IMR-90 (cell line): ENCODE results near the gene ALAD. TPM values are rescaled to one million over a fixed set of nuclear protein-coding genes. Genes with fewer than 3 reads are reported as not detected.

Experiments used
- ATAC-seq: fragments of 200-7000 bp; cut with Tn5 transposase; 2 replicates; pipeline ENCODE4 v1.9.1; 2020; ENCODE audit warnings: low read depth, mild to moderate bottlenecking, moderate library complexity
- BruUV-seq: library from RNA; stranded (reverse); fragments of 400-500 nt; replicated peaks from 2 replicates; lab custom pipeline; 2021; lab: Mats Ljungman, UMichigan
- CTCF ChIA-PET: fragments of 300-600 bp; formaldehyde crosslinking; extraction: SDS; loops from one replicate; lab custom pipeline; 2021; ENCODE audit warnings: antibody characterized with exemption; lab: Yijun Ruan, JAX
- POLR2A ChIA-PET: fragments of 300-600 bp; sonication (Branson Sonifier 250); formaldehyde crosslinking; loops from one replicate; lab custom pipeline; 2022; ENCODE audit warnings: antibody characterized with exemption; ENCODE audit not compliant: unreplicated experiment; lab: Charles Lee
- DNase-seq: peaks from one replicate; pipeline ENCODE4 v3.0.0; 2013
- H2AFZ ChIP-seq: replicated peaks from 2 replicates; pipeline ENCODE3; 2013; ENCODE audit warnings: low read length, mild to moderate bottlenecking; ENCODE audit not compliant: poor library complexity
- H2AK5ac ChIP-seq: 2 replicates; pipeline ENCODE4 v1.6.1; 2013; ENCODE audit warnings: low read depth, low read length, inconsistent platforms
- H2AK9ac ChIP-seq: replicated peaks from 2 replicates; pipeline ENCODE3; 2013; ENCODE audit warnings: mild to moderate bottlenecking, low read depth, low read length, moderate library complexity; ENCODE audit not compliant: poor library complexity
- H2BK120ac ChIP-seq: 2 replicates; pipeline ENCODE4 v1.6.1; 2013; ENCODE audit warnings: low read depth, low read length, inconsistent platforms
- H2BK15ac ChIP-seq: 3 replicates; pipeline ENCODE4 v1.6.1; 2013; ENCODE audit warnings: low read depth, low read length, inconsistent platforms
- H2BK20ac ChIP-seq: 2 replicates; pipeline ENCODE4 v1.6.1; 2013; ENCODE audit warnings: low read depth, mild to moderate bottlenecking, inconsistent platforms, low read length, moderate library complexity
- H2BK5ac ChIP-seq: 2 replicates; pipeline ENCODE4 v1.6.1; 2013; ENCODE audit warnings: mild to moderate bottlenecking, low read depth, low read length, inconsistent platforms; ENCODE audit not compliant: poor library complexity, severe bottlenecking
- H3K14ac ChIP-seq: replicated peaks from 2 replicates; pipeline ENCODE4 v1.6.1; 2013; ENCODE audit warnings: low read depth, low read length, inconsistent platforms
- H3K18ac ChIP-seq: 2 replicates; pipeline ENCODE4 v1.6.1; 2013; ENCODE audit warnings: low read depth, low read length, control low read depth
- H3K23ac ChIP-seq: 2 replicates; pipeline ENCODE4 v1.6.1; 2013; ENCODE audit warnings: low read depth, low read length, inconsistent platforms
- H3K27ac ChIP-seq: 2 replicates; pipeline ENCODE4 v1.5.1; 2013; ENCODE audit warnings: mild to moderate bottlenecking, control low read depth, low read length; ENCODE audit not compliant: insufficient read depth
- H3K27me3 ChIP-seq: 2 replicates; pipeline ENCODE4 v1.6.1; 2013; ENCODE audit warnings: low read length; ENCODE audit not compliant: control insufficient read depth, insufficient read depth
- H3K36me3 ChIP-seq: 2 replicates; pipeline ENCODE4 v1.6.1; 2013; ENCODE audit warnings: low read length, mixed read lengths; ENCODE audit not compliant: control insufficient read depth, insufficient read depth
- H3K4ac ChIP-seq: 2 replicates; pipeline ENCODE4 v1.6.1; 2013; ENCODE audit warnings: low read depth, low read length, inconsistent platforms
- H3K4me1 ChIP-seq: 2 replicates; pipeline ENCODE4 v1.6.1; 2013; ENCODE audit warnings: low read length, mixed read lengths; ENCODE audit not compliant: control insufficient read depth, insufficient read depth
- H3K4me2 ChIP-seq: 2 replicates; pipeline ENCODE4 v1.6.1; 2013; ENCODE audit warnings: low read depth, mild to moderate bottlenecking, control low read depth, low read length, moderate library complexity
- H3K4me3 ChIP-seq: 2 replicates; pipeline ENCODE4 v1.5.1; 2013; ENCODE audit warnings: low read depth, mild to moderate bottlenecking, control low read depth, low read length, moderate library complexity; ENCODE audit not compliant: insufficient read depth
- H3K56ac ChIP-seq: 2 replicates; pipeline ENCODE4 v1.6.1; 2013; ENCODE audit warnings: low read length, inconsistent platforms; ENCODE audit not compliant: insufficient read depth; ENCODE audit errors: extremely low read depth
- H3K79me1 ChIP-seq, 2 experiments: 2 replicates each; pipeline ENCODE4 v1.6.1; 2013; ENCODE audit warnings: low read length in 2 of 2, inconsistent platforms in 1 of 2, low read depth in 1 of 2
- H3K9ac ChIP-seq: 2 replicates; pipeline ENCODE4 v1.6.1; 2013; ENCODE audit warnings: low read depth, low read length, control low read depth
- H3K9me1 ChIP-seq: 2 replicates; pipeline ENCODE4 v1.6.1; 2013; ENCODE audit warnings: low read length, inconsistent platforms; ENCODE audit not compliant: insufficient read depth
- H3K9me3 ChIP-seq: 2 replicates; pipeline ENCODE4 v1.6.1; 2013; ENCODE audit warnings: low read length; ENCODE audit not compliant: control insufficient read depth, insufficient read depth
- H4K20me1 ChIP-seq: 2 replicates; pipeline ENCODE4 v1.6.1; 2013; ENCODE audit warnings: low read length, inconsistent platforms; ENCODE audit not compliant: insufficient read depth
- H4K5ac ChIP-seq: 2 replicates; pipeline ENCODE4 v1.6.1; 2013; ENCODE audit warnings: mild to moderate bottlenecking, low read depth, low read length, control low read depth
- H4K8ac ChIP-seq, 2 experiments: 2 replicates each; pipeline ENCODE4 v1.6.1; 2013; ENCODE audit warnings: low read depth in 2 of 2, low read length in 2 of 2, control low read depth in 1 of 2, inconsistent platforms in 1 of 2
- H4K91ac ChIP-seq: 2 replicates; pipeline ENCODE4 v1.6.1; 2013; ENCODE audit warnings: low read depth, low read length, inconsistent platforms; ENCODE audit not compliant: insufficient read depth
- BHLHE40 ChIP-seq: fragments of 150-350 bp; IDR thresholded peaks from 2 replicates; pipeline ENCODE4 v1.6.1; 2016; ENCODE audit warnings: mild to moderate bottlenecking, low read depth, low read length
- FOS ChIP-seq: fragments of 150-350 bp; IDR thresholded peaks from 2 replicates; pipeline ENCODE4 v1.6.1; 2016; ENCODE audit warnings: low read depth, low read length
- MAFK ChIP-seq: IDR thresholded peaks from 2 replicates; pipeline ENCODE4 v1.6.1; 2012; ENCODE audit warnings: low read depth, low read length, improper control_type of control experiment
- MAZ ChIP-seq: IDR thresholded peaks from 2 replicates; pipeline ENCODE4 v1.6.1; 2012; ENCODE audit warnings: low read depth, mild to moderate bottlenecking, low read length, improper control_type of control experiment, moderate library complexity, borderline replicate concordance
- MXI1 ChIP-seq: IDR thresholded peaks from 2 replicates; pipeline ENCODE4 v1.6.1; 2012; ENCODE audit warnings: low read depth, mild to moderate bottlenecking, low read length, moderate library complexity, borderline replicate concordance
- NFE2L2 ChIP-seq: fragments of 150-350 bp; IDR thresholded peaks from 2 replicates; pipeline ENCODE4 v1.6.1; 2016; ENCODE audit warnings: low read depth, mild to moderate bottlenecking, low read length
- POLR2A ChIP-seq: IDR thresholded peaks from 2 replicates; pipeline ENCODE4 v1.6.1; 2012; ENCODE audit warnings: mild to moderate bottlenecking, low read depth, low read length
- RAD21 ChIP-seq: IDR thresholded peaks from 2 replicates; pipeline ENCODE4 v1.6.1; 2012; ENCODE audit warnings: low read length, improper control_type of control experiment
- RCOR1 ChIP-seq: IDR thresholded peaks from 2 replicates; pipeline ENCODE4 v1.6.1; 2012; ENCODE audit warnings: mild to moderate bottlenecking, low read length, improper control_type of control experiment; ENCODE audit not compliant: insufficient replicate concordance
- RFX5 ChIP-seq: IDR thresholded peaks from 2 replicates; pipeline ENCODE4 v1.8.0; 2012; ENCODE audit warnings: low read depth, mild to moderate bottlenecking, low read length, moderate library complexity
- SMC3 ChIP-seq: fragments of 150-350 bp; IDR thresholded peaks from 2 replicates; pipeline ENCODE4 v1.6.1; 2016; ENCODE audit warnings: low read depth, mild to moderate bottlenecking, antibody characterized with exemption, low read length, moderate library complexity
- USF2 ChIP-seq: fragments of 150-350 bp; IDR thresholded peaks from 2 replicates; pipeline ENCODE4 v1.6.1; 2017; ENCODE audit warnings: mild to moderate bottlenecking, antibody characterized with exemption, low read length, low read depth
- WGBS, 2 experiments: methylation state at CpG; one replicate each; pipeline versions ENCODE4 v1.1.5 to v1.1.7; 2013; ENCODE audit warnings: missing lambda C conversion rate in 2 of 2; ENCODE audit not compliant: insufficient read length in 1 of 2; ENCODE audit errors: extremely low coverage in 2 of 2; 5-methylcytosine and 5-hydroxymethylcytosine counted together
- dilution Hi-C: fragments of 300-500 bp; cut with HindIII; formaldehyde crosslinking; loops from one replicate; pipeline ENCODE4 v1.14.3; 2018; ENCODE audit warnings: low sequenced_read_pairs; ENCODE audit not compliant: unreplicated experiment
- in situ Hi-C: fragments of 300-500 bp; cut with MboI; formaldehyde crosslinking; loops from 3 replicates; pipeline ENCODE4 v1.14.3; 2019; ENCODE audit warnings: low sequenced_read_pairs, inconsistent platforms, mixed read lengths
- intact Hi-C: fragments of 100-400 bp; cut with micrococcal nuclease; formaldehyde crosslinking; loops from 2 replicates; pipeline ENCODE4 v1.10.0; 2022
- polyA plus RNA-seq, 3 experiments: library from polyadenylated mRNA; depleted of rRNA; stranded (reverse); fragments of >200 nt; gene quantifications; 2 replicates each; pipeline ENCODE4 v1.2.3, GENCODE V29; 2012; ENCODE audit warnings: low replicate concordance in 1 of 3
- total RNA-seq: library from RNA; depleted of rRNA; stranded (reverse); fragments of >200 nt; gene quantifications from 2 replicates; pipeline ENCODE4 v1.2.3, GENCODE V29; 2012
- TF ChIP-seq, protein P1 (sequence below): fragments of 150-350 bp; IDR thresholded peaks from 2 replicates; pipeline ENCODE4 v1.6.1; 2016; ENCODE audit warnings: low read depth, mild to moderate bottlenecking, low read length, moderate library complexity, borderline replicate concordance
- TF ChIP-seq, protein P2 (sequence below): conservative IDR thresholded peaks from 2 replicates; pipeline ENCODE4 v1.5.1; 2012; ENCODE audit warnings: mild to moderate bottlenecking, low read depth, low read length, improper control_type of control experiment

The ALAD gene
- total and polyA plus RNA-seq, 2 of the 4 experiments (the other 2 are of a cell fraction), result 11.1 to 15.6 TPM

DNA sequence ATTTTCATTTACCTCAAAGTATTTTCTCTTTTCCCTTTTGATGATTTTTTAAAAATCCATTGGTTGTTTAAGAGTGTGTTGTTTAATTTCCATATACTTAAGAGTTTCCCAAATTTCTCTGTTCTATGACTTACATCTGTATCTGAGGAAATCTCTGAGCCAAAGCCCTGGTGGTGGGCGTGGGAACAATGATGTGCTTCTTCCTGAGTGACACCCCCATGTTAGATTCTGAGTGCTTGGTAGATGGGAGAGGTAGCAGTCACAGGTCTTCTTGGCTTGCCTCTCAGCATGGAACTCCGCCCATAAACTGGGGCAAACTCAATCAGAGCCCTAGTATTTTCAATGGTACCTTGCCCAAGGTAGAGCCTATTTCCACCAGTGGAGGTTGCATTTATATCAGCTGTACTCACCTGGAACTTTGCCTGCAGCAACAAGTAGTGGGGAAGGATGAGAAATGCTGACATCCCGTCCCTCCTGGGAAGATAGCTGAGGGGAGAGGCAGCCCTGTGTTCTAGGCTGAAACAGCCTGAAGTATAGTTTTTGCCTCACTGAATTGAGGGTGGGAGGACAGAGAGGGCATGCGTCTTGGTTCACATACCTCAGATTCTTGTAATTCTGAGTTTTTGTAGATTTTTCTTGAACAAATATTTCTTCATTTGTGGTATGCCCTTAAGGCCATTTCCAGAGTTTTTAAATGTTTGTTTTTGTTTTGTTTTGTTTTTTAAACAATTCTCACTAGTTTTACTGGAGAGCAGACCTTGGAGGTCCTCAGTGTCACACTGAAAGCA is 35.8 kb upstream of the ALAD start:
- peak overlapping the region; percentile 82 for H2AK9ac ChIP-seq
- H3K14ac ChIP-seq, result peak overlapping the region; percentile 68; the same call in 1 of the 2 replicates
- TF ChIP-seq RCOR1 (no peak), MAFK (no peak), FOS (no peak), RFX5 (no peak), SMC3 (no peak), POLR2A (no peak), RAD21 (no peak), USF2 (no peak), MAZ (no peak), BHLHE40 (no peak), NFE2L2 (no peak), MXI1 (no peak)
- TF ChIP-seq, protein P1, sequence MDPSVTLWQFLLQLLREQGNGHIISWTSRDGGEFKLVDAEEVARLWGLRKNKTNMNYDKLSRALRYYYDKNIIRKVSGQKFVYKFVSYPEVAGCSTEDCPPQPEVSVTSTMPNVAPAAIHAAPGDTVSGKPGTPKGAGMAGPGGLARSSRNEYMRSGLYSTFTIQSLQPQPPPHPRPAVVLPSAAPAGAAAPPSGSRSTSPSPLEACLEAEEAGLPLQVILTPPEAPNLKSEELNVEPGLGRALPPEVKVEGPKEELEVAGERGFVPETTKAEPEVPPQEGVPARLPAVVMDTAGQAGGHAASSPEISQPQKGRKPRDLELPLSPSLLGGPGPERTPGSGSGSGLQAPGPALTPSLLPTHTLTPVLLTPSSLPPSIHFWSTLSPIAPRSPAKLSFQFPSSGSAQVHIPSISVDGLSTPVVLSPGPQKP, result no peak
- TF ChIP-seq, protein P2, sequence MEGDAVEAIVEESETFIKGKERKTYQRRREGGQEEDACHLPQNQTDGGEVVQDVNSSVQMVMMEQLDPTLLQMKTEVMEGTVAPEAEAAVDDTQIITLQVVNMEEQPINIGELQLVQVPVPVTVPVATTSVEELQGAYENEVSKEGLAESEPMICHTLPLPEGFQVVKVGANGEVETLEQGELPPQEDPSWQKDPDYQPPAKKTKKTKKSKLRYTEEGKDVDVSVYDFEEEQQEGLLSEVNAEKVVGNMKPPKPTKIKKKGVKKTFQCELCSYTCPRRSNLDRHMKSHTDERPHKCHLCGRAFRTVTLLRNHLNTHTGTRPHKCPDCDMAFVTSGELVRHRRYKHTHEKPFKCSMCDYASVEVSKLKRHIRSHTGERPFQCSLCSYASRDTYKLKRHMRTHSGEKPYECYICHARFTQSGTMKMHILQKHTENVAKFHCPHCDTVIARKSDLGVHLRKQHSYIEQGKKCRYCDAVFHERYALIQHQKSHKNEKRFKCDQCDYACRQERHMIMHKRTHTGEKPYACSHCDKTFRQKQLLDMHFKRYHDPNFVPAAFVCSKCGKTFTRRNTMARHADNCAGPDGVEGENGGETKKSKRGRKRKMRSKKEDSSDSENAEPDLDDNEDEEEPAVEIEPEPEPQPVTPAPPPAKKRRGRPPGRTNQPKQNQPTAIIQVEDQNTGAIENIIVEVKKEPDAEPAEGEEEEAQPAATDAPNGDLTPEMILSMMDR, result no peak

More for the DNA sequence above, 35.8 kb upstream of the ALAD start:
- H2BK20ac ChIP-seq, result peak overlapping the region; percentile 88
- H4K5ac ChIP-seq, result peak overlapping the region; percentile 73
- H3K79me1 ChIP-seq, result no peaks in the 10 kb centered on the region
- H3K9me3 ChIP-seq, result no peaks in the 10 kb centered on the region
- in situ Hi-C loops, result no loop called here
- peak overlapping the region; percentile 61; the same call in 1 of the 2 replicates for H3K56ac ChIP-seq
- H3K4me3 ChIP-seq, result no peak overlapping the region
- peak overlapping the region; percentile 22; the same call in 1 of the 3 replicates for H2BK15ac ChIP-seq
- peak overlapping the region in 1 of 2 experiments; percentile 76; a peak in 1 of 4 replicates for H4K8ac ChIP-seq
- H3K36me3 ChIP-seq, result no peaks in the 10 kb centered on the region
- H3K27me3 ChIP-seq, result peaks cover 7% of the 10 kb centered on the region
- no TSS peak for BruUV-seq
- H2AK5ac ChIP-seq, result peak overlapping the region; percentile 82
- no peaks in the 10 kb centered on the region for H4K20me1 ChIP-seq
- H3K23ac ChIP-seq, result no peak overlapping the region
- ChIA-PET POLR2A (no interaction called here), CTCF (interaction anchor here (0.6 kb wide), 1 partner anchor 212 kb away, joined by 3 read pairs; no protein-coding TSS in a partner anchor)
- H3K4me1 ChIP-seq, result peaks cover 4% of the 10 kb centered on the region; the same call in 1 of the 2 replicates
- DNase-seq (peak; percentile 17), ATAC-seq (peak; percentile 98)
- dilution Hi-C loops, result no loop called here
- no CpG with 5 or more reads among the region's 4 CpGs for WGBS, 2 experiments
- H3K4me2 ChIP-seq, result peak overlapping the region; percentile 38; the same call in 1 of the 2 replicates
- peak overlapping the region; percentile 31; the same call in 1 of the 2 replicates for H3K27ac ChIP-seq
- peaks cover 5% of the 10 kb centered on the region; the same call in 1 of the 2 replicates for H3K9me1 ChIP-seq
- H4K91ac ChIP-seq, result peak overlapping the region; percentile 71
- peak overlapping the region; percentile 81 for H2BK120ac ChIP-seq
- H3K18ac ChIP-seq, result peak overlapping the region; percentile 33
- peak overlapping the region; percentile 77 for H2AFZ ChIP-seq
- H3K9ac ChIP-seq, result peak overlapping the region; percentile 28; the same call in 1 of the 2 replicates
- intact Hi-C loops, result no loop called here
- H2BK5ac ChIP-seq, result no peak overlapping the region
- H3K4ac ChIP-seq, result peak overlapping the region; percentile 91
